ENCODE data around the gene C10orf105. TPM values are rescaled to one million over a fixed set of nuclear protein-coding genes. Genes with fewer than 3 reads are reported as not detected.

C10orf105 gene
- total RNA-seq, 1 donor from 2014 or later = 0.15 TPM

- H3K27me3 Mint-ChIP-seq (ENCODE audit: unreplicated experiment) = peaks cover 8% of the 10 kb centered on the region
- peaks cover 20% of the 10 kb centered on the region for H3K4me1 Mint-ChIP-seq (ENCODE audit: unreplicated experiment)
- TF ChIP-seq CTCF (IDR thresholded peaks at IDR 0.05; ENCODE audit: unreplicated experiment) = no peak
- H3K27ac Mint-ChIP-seq (ENCODE audit: unreplicated experiment) = no peak overlapping the region
- peaks cover 3% of the 10 kb centered on the region for H3K36me3 Mint-ChIP-seq (ENCODE audit: low read depth, unreplicated experiment)
- no peaks in the 10 kb centered on the region for H3K9me3 Mint-ChIP-seq (ENCODE audit: unreplicated experiment)
- no peak overlapping the region for H3K4me3 Mint-ChIP-seq (ENCODE audit: unreplicated experiment)
- no peak for DNase-seq (ENCODE audit: low spot score)
Observed at GRCh38 chr10:71711052-71711623, 8.4 kb downstream of the C10orf105 start.

GRCh38 chr10:71710519-71710918 lies 9.1 kb downstream of the C10orf105 start:
- no peak for TF ChIP-seq CTCF (IDR thresholded peaks at IDR 0.05; ENCODE audit: unreplicated experiment)
- H3K4me1 Mint-ChIP-seq (ENCODE audit: unreplicated experiment) = peaks cover 20% of the 10 kb centered on the region
- no peak for DNase-seq (ENCODE audit: low spot score)
- H3K27me3 Mint-ChIP-seq (ENCODE audit: unreplicated experiment) = peaks cover 8% of the 10 kb centered on the region
- peaks cover 3% of the 10 kb centered on the region for H3K36me3 Mint-ChIP-seq (ENCODE audit: low read depth, unreplicated experiment)
- no peak overlapping the region for H3K27ac Mint-ChIP-seq (ENCODE audit: unreplicated experiment)
- H3K4me3 Mint-ChIP-seq (ENCODE audit: unreplicated experiment) = no peak overlapping the region
- no peaks in the 10 kb centered on the region for H3K9me3 Mint-ChIP-seq (ENCODE audit: unreplicated experiment)

GRCh38 chr10:71708897-71709882 lies 10.4 kb downstream of the C10orf105 start:
- no peaks in the 10 kb centered on the region for H3K36me3 Mint-ChIP-seq (ENCODE audit: low read depth, unreplicated experiment)
- peaks cover 7% of the 10 kb centered on the region for H3K27me3 Mint-ChIP-seq (ENCODE audit: unreplicated experiment)
- H3K9me3 Mint-ChIP-seq (ENCODE audit: unreplicated experiment) = no peaks in the 10 kb centered on the region
- no peak for DNase-seq (ENCODE audit: low spot score)
- peaks cover 17% of the 10 kb centered on the region for H3K4me1 Mint-ChIP-seq (ENCODE audit: unreplicated experiment)
- no peak overlapping the region for H3K4me3 Mint-ChIP-seq (ENCODE audit: unreplicated experiment)
- no peak for TF ChIP-seq CTCF (IDR thresholded peaks at IDR 0.05; ENCODE audit: unreplicated experiment)
- no peak overlapping the region for H3K27ac Mint-ChIP-seq (ENCODE audit: unreplicated experiment)

GRCh38 chr10:71708301-71708703 lies 11.3 kb downstream of the C10orf105 start:
- no peaks in the 10 kb centered on the region for H3K9me3 Mint-ChIP-seq (ENCODE audit: unreplicated experiment)
- peaks cover 7% of the 10 kb centered on the region for H3K27me3 Mint-ChIP-seq (ENCODE audit: unreplicated experiment)
- no peak overlapping the region for H3K27ac Mint-ChIP-seq (ENCODE audit: unreplicated experiment)
- no peaks in the 10 kb centered on the region for H3K36me3 Mint-ChIP-seq (ENCODE audit: low read depth, unreplicated experiment)
- peak; percentile 93 for DNase-seq (ENCODE audit: low spot score)
- no peak overlapping the region for H3K4me3 Mint-ChIP-seq (ENCODE audit: unreplicated experiment)
- peaks cover 9% of the 10 kb centered on the region for H3K4me1 Mint-ChIP-seq (ENCODE audit: unreplicated experiment)
- peak; percentile 90 for TF ChIP-seq CTCF (IDR thresholded peaks at IDR 0.05; ENCODE audit: unreplicated experiment)
